Activated CD4-positive, alpha-beta T cell treated with anti-CD3 and anti-CD28 coated beads, Interleukin-2, amount 50 U/mL, for 24 hours (primary cell): ENCODE measurements around the gene PARD3.
"Not testable (repeated sequence)": the region's sequence is repeated elsewhere in the genome, so short reads cannot be mapped to it uniquely, and the experiment has no call there.

Experiments used
- DNase-seq, 2 donors: peaks; one replicate each; pipeline ENCODE4 v3.0.0-alpha.2; 2020; ENCODE audit warnings: low read depth in 1 of 2, low spot score in 1 of 2

The PARD3 gene

GRCh38 chr10:34474555-34475273, 340.4 kb downstream of the PARD3 start:
- no peak for DNase-seq

GRCh38 chr10:34474009-34474376, 341.1 kb downstream of the PARD3 start:
- DNase-seq: no peak

DNA sequence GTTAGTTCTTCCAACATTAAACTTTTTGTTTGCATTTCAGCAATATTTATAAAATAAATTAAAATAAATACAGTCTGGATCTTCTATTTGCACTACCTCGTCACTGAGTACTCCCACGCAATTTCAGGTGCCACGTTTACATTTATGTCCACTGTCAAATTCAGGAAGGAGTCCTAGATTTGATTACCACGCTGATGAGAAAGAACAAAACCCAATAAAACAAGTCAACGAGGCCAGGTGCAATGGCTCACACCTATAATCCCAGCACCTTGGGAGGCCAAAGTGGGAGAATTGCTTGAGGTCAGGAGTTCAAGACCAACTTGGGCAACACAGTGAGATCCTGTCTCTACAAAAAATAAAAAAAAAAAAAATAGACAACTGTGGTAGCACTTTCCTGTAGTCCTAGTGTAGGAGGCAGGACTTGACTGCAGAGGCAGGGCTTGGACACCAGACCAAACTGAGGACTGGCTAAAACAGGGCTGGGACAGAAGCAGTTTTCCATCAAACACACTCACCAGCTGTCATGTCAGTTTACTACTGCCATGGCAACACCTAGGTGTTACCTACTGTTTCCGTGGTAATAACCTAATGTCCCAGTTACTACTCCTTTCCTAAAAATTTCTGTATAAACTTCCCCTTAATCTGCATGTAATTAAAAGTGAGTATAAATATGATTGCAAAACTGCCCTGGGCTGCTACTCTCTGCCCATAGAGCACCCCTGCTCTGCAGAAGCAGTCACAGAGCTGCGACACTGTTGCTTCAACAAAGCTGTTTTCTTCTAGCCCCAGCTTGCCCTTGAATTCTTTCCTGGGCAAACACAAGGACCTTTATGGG, 341.7 kb downstream of the PARD3 start:
- no peak for DNase-seq

DNA sequence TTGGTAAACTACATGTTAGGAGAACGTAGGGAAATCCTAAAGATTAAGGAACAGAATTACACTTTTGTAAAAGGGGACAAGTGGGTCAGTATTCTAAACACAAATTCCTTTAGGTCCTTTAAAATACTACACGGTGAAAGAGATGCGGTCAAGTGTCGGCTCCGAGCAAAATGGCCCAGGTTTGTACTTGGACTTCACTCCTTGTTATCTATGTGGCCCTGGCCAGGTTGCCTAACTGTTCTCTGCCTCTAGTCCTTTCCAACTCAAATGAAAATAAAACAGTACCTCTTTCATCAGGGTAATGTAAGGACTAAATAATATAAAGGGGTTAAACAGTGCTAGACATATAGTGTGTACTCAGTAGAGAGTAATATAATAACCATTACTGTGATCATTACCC, 344.8 kb downstream of the PARD3 start:
- no peak for DNase-seq

DNA sequence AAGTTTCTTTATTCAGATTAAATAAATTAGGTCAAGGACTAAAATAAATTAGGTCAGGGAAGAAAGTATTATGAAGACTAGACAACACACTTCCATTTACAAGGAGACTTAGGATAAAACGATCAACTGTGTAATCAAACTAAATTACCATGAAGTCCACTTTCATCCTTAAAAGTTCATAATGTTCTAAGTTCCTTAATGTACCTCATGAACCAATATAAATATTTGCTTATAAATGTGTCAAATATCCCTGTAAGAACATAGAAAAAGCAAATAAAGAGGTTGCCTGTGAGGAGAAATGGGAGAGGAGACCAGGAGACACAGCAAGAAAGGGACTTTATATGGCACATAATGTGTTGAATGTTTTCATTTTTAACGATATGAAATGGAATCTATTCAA, 345.6 kb downstream of the PARD3 start:
- no peak for DNase-seq

DNA sequence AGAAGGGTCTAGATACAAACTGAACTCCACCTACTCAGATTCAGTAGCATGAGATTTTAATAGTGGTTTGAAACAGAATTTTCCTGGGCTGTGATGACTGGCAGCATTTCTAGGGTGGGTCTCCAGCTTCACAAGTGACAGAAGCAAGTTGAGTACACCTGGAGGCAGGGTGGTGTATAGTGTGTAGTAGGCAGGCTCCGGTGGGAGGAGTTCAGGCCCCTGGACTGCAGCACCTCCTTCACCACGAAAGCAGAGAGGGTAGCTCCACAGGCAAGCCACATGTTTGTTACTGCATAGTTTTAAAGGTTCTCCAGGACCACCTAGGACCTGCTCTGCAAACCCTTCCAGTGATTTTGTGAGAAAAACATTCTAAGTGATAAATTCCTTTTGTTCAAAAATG, 347.2 kb downstream of the PARD3 start:
- no peak for DNase-seq

GRCh38 chr10:34467364-34467763, 347.7 kb downstream of the PARD3 start:
- DNase-seq: no peak

- DNase-seq: no peak
Measured at GRCh38 chr10:34465678-34466077, 349.4 kb downstream of the PARD3 start.

- no peak for DNase-seq
Measured at GRCh38 chr10:34464591-34464990, 350.5 kb downstream of the PARD3 start.

DNA sequence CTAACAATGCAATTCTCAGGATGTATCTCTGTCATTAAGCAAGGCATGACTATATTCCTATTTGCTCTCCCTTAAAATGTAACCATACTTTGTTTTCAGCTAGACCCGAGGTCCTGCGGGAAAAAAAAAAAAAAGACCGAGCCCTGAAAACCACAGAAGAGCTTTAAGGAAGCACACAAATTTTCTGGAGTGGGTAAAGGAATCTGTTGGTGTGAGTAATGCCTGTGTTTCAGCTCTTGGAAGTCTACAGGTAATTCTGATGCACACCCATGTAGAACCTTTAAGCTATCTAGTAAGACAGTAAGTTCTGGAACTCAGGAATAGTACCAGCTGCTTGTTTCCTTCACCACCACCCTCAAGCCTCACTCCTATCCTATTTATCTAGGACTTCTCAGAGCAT, 351.1 kb downstream of the PARD3 start:
- DNase-seq: no peak

DNA sequence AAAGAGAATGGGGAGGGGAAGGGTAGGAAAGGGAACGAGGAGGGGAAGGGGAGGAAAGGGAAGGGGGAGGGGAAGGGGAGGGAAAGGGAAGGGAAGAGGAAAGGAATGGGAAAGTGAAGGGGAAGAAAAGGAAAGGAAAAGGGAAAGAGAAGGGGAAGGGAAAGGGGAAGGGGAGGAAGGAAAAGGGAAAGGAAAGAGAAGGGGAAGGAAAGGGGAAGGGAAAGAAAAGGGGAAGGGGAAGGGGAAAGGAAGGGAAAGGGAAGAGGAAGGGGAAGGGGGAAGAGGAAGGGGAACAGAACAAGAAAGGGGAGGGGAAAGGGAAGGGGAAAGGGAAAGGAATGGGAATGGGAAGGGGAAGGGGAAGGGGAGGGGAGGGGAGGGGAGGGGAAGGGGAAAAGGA, 352.1 kb downstream of the PARD3 start:
- no peak for DNase-seq

GRCh38 chr10:34462056-34462455, 353.0 kb downstream of the PARD3 start:
- no peak for DNase-seq

- no peak for DNase-seq
Measured at GRCh38 chr10:34454590-34455261, 360.4 kb downstream of the PARD3 start.

DNA sequence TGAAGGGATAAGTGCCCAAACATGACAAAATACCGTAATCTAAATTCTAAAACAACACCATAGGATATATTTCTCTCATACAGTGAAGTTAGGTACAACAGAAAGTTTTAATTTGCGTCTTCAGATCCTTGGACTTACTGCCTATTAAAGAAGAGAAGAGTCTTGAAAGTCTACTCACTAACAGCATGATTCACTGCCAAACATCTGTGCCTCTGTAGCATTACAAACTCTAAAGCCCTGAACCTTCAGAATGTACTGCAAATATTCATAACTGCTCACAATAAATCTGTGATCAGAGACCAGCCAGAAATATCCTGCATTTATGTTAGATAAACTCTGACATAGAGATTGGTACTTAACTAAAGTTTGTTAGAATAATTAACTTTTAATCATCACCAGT, 365.3 kb downstream of the PARD3 start:
- DNase-seq: no peak

DNA sequence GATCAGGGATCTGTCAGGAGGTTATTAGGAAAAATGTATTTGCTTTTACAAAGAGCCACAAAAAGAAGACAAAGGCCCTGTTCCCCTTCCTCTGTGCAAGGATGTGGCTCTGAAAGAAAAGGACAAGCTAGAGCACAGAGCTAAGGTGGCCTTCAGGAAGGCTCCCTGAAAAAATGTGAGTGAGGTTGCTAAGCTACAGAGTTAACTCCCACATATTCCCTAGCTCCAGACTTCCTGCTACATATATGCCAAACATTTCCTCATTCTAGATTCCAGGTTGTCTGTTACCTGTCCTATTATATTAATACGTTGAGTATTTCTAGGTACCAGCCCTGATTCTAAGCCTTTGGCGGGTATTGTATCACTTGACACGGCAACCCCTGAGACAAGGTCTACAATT, 369.0 kb downstream of the PARD3 start:
- no peak for DNase-seq

- no peak for DNase-seq
Measured at GRCh38 chr10:34444223-34445183, 370.6 kb downstream of the PARD3 start.

DNA sequence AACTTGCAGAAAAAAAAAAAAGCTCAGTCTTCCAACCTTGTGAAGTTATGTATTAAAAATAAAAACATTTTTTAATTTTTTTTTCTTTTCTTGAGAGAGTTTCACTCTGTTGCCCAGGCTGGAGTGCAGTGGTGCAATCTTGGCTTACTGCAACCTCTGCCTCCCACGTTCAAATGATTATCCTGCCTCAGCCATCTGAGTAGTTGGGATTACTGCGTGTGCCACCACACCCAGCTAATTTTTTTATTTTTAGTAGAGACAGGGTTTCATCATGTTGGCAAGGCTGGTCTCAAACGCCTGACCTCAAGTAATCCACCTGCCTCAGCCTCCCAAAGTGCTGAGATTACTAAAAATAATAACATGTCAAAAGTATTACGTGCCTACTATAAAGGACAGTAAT, 375.7 kb downstream of the PARD3 start:
- not testable (repeated sequence) for DNase-seq

DNA sequence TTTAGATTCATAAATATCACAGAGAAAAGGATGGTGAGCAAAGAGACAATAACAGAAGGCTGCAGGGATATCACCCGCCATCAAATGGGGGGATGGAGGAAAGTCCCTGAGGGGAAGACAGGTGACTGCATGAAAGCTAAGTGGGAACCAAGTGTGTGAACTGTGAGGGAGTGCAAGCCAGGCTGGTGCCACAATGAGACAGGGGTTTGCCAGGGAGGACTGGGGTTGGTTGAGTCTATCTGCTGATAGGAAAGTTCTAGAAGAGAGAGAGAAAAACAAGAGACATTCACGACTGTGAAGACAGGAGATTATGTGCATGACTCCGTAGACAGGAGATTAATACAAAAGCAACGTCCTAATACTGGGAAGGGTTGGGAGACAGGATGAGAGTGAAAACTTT, 376.4 kb downstream of the PARD3 start:
- DNase-seq: no peak

DNA sequence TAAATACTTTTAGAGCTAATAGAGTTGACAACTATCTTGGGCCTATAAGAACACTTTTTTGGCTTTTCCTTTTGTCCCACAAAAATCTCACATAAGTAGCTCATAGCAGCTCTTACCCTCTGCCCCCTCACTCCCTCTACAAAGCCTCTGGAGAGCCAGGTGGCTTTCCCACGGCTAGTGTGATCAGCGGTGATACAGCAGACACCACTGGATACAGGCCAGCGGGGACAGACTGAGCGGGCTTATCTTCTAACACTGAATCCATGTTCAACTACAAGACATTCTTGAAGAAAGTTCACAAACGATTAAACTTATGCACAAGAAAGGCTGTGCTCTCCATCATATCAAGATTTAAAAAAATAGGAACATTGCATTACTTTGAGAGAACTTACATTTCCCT, 377.2 kb downstream of the PARD3 start:
- no peak for DNase-seq

DNA sequence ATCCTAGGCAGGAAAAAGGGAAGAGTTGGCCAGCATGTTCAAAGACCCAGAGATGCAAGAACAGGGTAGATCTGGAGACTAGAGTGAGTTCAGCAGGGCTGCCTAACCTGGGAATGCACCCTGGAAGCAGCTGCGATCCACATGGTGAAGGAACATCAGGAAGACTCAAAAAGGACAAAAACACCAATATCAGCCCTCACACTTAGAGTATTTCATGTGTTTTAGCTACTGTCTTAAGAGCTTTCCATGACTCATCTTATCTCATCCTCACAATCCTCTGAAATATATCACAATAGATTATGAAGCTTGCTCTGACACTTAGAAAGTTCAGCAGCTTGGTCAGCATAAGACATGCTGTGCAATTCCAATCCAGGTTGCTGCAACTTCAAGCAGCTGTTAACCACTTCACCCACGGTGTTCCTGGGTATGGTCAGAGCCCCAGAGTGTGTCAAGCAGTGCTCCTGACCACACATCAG, 380.9 kb downstream of the PARD3 start:
- no peak for DNase-seq
